ENCODE results near the gene PIP5K1C.

DNA sequence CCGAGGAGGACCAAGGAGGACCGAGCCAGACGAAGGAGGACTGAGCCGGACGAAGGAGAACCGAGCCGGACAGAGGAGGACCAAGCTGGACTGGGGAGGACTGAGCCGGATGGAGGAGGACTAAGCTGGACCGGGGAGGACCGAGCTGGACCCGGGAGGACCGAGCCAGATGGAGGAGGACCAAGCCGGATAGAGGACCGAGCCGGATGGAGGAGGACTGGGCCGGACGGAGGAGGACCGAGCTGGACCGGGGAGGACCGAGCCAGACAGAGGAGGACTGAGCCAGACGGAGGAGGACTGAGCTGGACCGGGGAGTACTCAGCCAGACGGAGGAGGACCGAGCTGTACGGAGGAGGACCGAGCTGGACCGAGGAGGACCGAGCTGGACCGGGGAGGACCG, 3.2 kb downstream of the PIP5K1C start:
- TF ChIP-seq, protein P1, sequence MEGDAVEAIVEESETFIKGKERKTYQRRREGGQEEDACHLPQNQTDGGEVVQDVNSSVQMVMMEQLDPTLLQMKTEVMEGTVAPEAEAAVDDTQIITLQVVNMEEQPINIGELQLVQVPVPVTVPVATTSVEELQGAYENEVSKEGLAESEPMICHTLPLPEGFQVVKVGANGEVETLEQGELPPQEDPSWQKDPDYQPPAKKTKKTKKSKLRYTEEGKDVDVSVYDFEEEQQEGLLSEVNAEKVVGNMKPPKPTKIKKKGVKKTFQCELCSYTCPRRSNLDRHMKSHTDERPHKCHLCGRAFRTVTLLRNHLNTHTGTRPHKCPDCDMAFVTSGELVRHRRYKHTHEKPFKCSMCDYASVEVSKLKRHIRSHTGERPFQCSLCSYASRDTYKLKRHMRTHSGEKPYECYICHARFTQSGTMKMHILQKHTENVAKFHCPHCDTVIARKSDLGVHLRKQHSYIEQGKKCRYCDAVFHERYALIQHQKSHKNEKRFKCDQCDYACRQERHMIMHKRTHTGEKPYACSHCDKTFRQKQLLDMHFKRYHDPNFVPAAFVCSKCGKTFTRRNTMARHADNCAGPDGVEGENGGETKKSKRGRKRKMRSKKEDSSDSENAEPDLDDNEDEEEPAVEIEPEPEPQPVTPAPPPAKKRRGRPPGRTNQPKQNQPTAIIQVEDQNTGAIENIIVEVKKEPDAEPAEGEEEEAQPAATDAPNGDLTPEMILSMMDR (IDR thresholded peaks at IDR 0.05; ENCODE audit: borderline replicate concordance, extremely low read depth, low read length, poor library complexity, severe bottlenecking): no peak
- TF ChIP-seq EZH2 (IDR thresholded peaks at IDR 0.05; ENCODE audit: borderline replicate concordance, low read depth, low read length, severe bottlenecking): no peak
